HCT116 (cell line): ENCODE measurements around the gene CHST3. TPM values are rescaled to one million over a fixed set of nuclear protein-coding genes. Genes with fewer than 3 reads are reported as not detected.

ENCODE experiments used
- ATAC-seq: fragments of 200-7000 bp; cut with Tn5 transposase; 2 replicates; pipeline ENCODE4 v1.9.1; 2020; ENCODE audit warnings: mild to moderate bottlenecking, moderate library complexity
- BruUV-seq: library from RNA; stranded (reverse); fragments of 400-500 nt; replicated peaks from 2 replicates; lab custom pipeline; 2021; lab: Mats Ljungman, UMichigan
- CTCF ChIA-PET: fragments of 300-600 bp; sonication (Branson Sonifier 250); formaldehyde crosslinking; loops from one replicate; lab custom pipeline; 2021; ENCODE audit warnings: antibody characterized with exemption; lab: Charles Lee
- POLR2A ChIA-PET: fragments of 300-600, 350-600 bp; sonication (Branson Sonifier 250); formaldehyde crosslinking; loops from one replicate; lab custom pipeline; 2021; ENCODE audit warnings: antibody characterized with exemption; lab: Charles Lee
- RAD21 ChIA-PET, 2 experiments: fragments of 300-600 bp; sonication (Branson Sonifier 250); formaldehyde crosslinking; loops; one replicate each; lab custom pipeline; 2023; ENCODE audit warnings: low total read pairs in 2 of 2; ENCODE audit not compliant: uncharacterized antibody in 2 of 2, unreplicated experiment in 2 of 2, low non-redundant PET in 1 of 2; lab: Charles Lee
- DNase-seq: peaks from one replicate; pipeline ENCODE4 v3.0.0-alpha.2; 2010; ENCODE audit warnings: low read depth, low spot score
- H2AFZ ChIP-seq: fragments of 200-600 bp; shearing (Covaris generic), sonication (generic); 2 replicates; pipeline ENCODE4 v1.6.1; 2017; ENCODE audit warnings: low read depth, mixed run types, mixed read lengths, antibody characterized with exemption, low read length; ENCODE audit not compliant: poor library complexity, severe bottlenecking
- H3K27ac ChIP-seq: 2 replicates; pipeline ENCODE4 v1.5.1; 2012; ENCODE audit warnings: low read depth, low read length
- H3K27me3 ChIP-seq: fragments of 200-600 bp; sonication (generic); 2 replicates; pipeline ENCODE4 v1.6.1; 2016; ENCODE audit warnings: mixed run types, low read length, mixed read lengths; ENCODE audit not compliant: insufficient read depth
- H3K36me3 ChIP-seq, 2 experiments: fragments of 200-500 bp in 1 of 2; fragments of 200-600 bp in 1 of 2; sonication (Bioruptor generic) in 1 of 2; sonication (generic) in 1 of 2; 2 replicates each; pipeline versions ENCODE4 v1.5.1 to v1.6.1; 2014 to 2016; ENCODE audit warnings: low read length in 2 of 2, inconsistent platforms in 1 of 2, mixed read lengths in 1 of 2, mixed run types in 1 of 2; ENCODE audit not compliant: insufficient read depth in 2 of 2, control insufficient read depth in 1 of 2
- H3K4me1 ChIP-seq, 2 experiments: fragments of 200-600 bp in 1 of 2; sonication (generic) in 1 of 2; 2 replicates each; pipeline versions ENCODE4 v1.5.1 to v1.6.1; 2012 to 2017; ENCODE audit warnings: low read length in 2 of 2, inconsistent platforms in 1 of 2, mild to moderate bottlenecking in 1 of 2, mixed read lengths in 1 of 2, mixed run types in 1 of 2, moderate library complexity in 1 of 2; ENCODE audit not compliant: insufficient read depth in 2 of 2, control insufficient read depth in 1 of 2
- H3K4me2 ChIP-seq: fragments of 200-600 bp; sonication (generic); 2 replicates; pipeline ENCODE4 v1.6.1; 2017; ENCODE audit warnings: mixed run types, low read length, mixed read lengths
- H3K4me3 ChIP-seq, 2 experiments: fragments of 200-600 bp in 1 of 2; sonication (generic) in 1 of 2; replicated peaks in 1 of 2; 2 replicates each; pipeline ENCODE4 v1.5.1; 2011 to 2016; ENCODE audit warnings: low read length in 2 of 2, control low read depth in 1 of 2, low read depth in 1 of 2, mild to moderate bottlenecking in 1 of 2, mixed read lengths in 1 of 2, mixed run types in 1 of 2
- H3K79me2 ChIP-seq: fragments of 200-600 bp; sonication (generic); 2 replicates; pipeline ENCODE4 v1.6.1; 2017; ENCODE audit warnings: mild to moderate bottlenecking, mixed run types, low read length, moderate library complexity, mixed read lengths; ENCODE audit not compliant: insufficient read depth
- H3K9ac ChIP-seq: fragments of 200-600 bp; sonication (generic); 2 replicates; pipeline ENCODE4 v1.6.1; 2016; ENCODE audit warnings: low read length, mixed read lengths
- H3K9me2 ChIP-seq: fragments of 200-600 bp; sonication (generic), shearing (Covaris generic); 2 replicates; pipeline ENCODE4 v1.6.1; 2017; ENCODE audit warnings: mixed run types, mild to moderate bottlenecking, moderate library complexity; ENCODE audit not compliant: insufficient read depth
- H3K9me3 ChIP-seq, 2 experiments: fragments of 200-500 bp in 1 of 2; fragments of 200-600 bp in 1 of 2; sonication (Bioruptor generic) in 1 of 2; sonication (generic) in 1 of 2; 2 replicates each; pipeline ENCODE4 v1.6.1; 2014 to 2017; ENCODE audit warnings: low read length in 2 of 2, mixed read lengths in 2 of 2, inconsistent platforms in 1 of 2, low read depth in 1 of 2, mild to moderate bottlenecking in 1 of 2, mixed run types in 1 of 2, moderate library complexity in 1 of 2; ENCODE audit not compliant: control insufficient read depth in 1 of 2, insufficient read depth in 1 of 2
- H4K20me1 ChIP-seq: fragments of 200-600 bp; sonication (generic), shearing (Covaris generic); 2 replicates; pipeline ENCODE4 v1.6.1; 2017; ENCODE audit warnings: mixed run types, mild to moderate bottlenecking, moderate library complexity; ENCODE audit not compliant: insufficient read depth
- CEBPB ChIP-seq: IDR thresholded peaks from 2 replicates; pipeline ENCODE4 v1.6.1; 2012; ENCODE audit warnings: low read depth
- CTCF ChIP-seq, 3 experiments: fragments of 200-600 bp in 1 of 3; sonication (generic) in 1 of 3; IDR thresholded peaks in 2 of 3; conservative IDR thresholded peaks in 1 of 3; 2 replicates each; pipeline ENCODE4 v1.5.1; 2012 to 2017; ENCODE audit warnings: low read depth in 2 of 3, low read length in 2 of 3, antibody characterized with exemption in 1 of 3, borderline replicate concordance in 1 of 3, control low read depth in 1 of 3, mild to moderate bottlenecking in 1 of 3, mixed read lengths in 1 of 3, mixed run types in 1 of 3, moderate library complexity in 1 of 3; ENCODE audit not compliant: insufficient read depth in 1 of 3
- EGR1 ChIP-seq: IDR thresholded peaks from 2 replicates; pipeline ENCODE4 v1.6.1; 2012; ENCODE audit warnings: low read depth
- EZH2phosphoT487 ChIP-seq: fragments of 200-600 bp; IDR thresholded peaks from 2 replicates; pipeline ENCODE4 v1.6.1; 2018; ENCODE audit warnings: antibody characterized with exemption, borderline replicate concordance
- POLR2A ChIP-seq: IDR thresholded peaks from 2 replicates; pipeline ENCODE4 v1.7.0; 2011; ENCODE audit warnings: borderline replicate concordance; ENCODE audit not compliant: insufficient read depth, insufficient read length; ENCODE audit errors: extremely low read depth
- POLR2AphosphoS5 ChIP-seq: IDR thresholded peaks from 2 replicates; pipeline ENCODE4 v1.6.1; 2011; ENCODE audit warnings: mild to moderate bottlenecking, low read depth, low read length, moderate library complexity
- SIN3A ChIP-seq: IDR thresholded peaks from 2 replicates; pipeline ENCODE4 v1.6.1; 2012; ENCODE audit warnings: low read depth
- TCF7L2 ChIP-seq: IDR thresholded peaks from 2 replicates; pipeline ENCODE4 v1.7.0; 2011; ENCODE audit warnings: borderline replicate concordance, inconsistent platforms; ENCODE audit not compliant: insufficient read depth, insufficient read length; ENCODE audit errors: extremely low read depth
- ZBTB33 ChIP-seq: IDR thresholded peaks from 2 replicates; pipeline ENCODE4 v1.6.1; 2011; ENCODE audit warnings: mild to moderate bottlenecking, low read length, moderate library complexity; ENCODE audit not compliant: insufficient replicate concordance; ENCODE audit errors: extremely low read depth
- intact Hi-C: fragments of 100-400 bp; cut with micrococcal nuclease; formaldehyde crosslinking; loops from 2 replicates; pipeline ENCODE4 v1.10.0; 2022
- total RNA-seq: library from RNA; stranded (reverse); gene quantifications from one replicate; pipeline ENCODE4 v1.2.1, GENCODE V29; 2021; ENCODE audit not compliant: unreplicated experiment
- TF ChIP-seq, protein P1 (sequence below): IDR thresholded peaks from 2 replicates; pipeline ENCODE4 v1.6.1; 2012

The CHST3 gene
- total RNA-seq, 1 experiment from 2014 or later, result 10.6 TPM

GRCh38 chr10:72012796-72013195 is 48.6 kb downstream of the CHST3 start:
- no peak overlapping the region for H3K4me3 ChIP-seq
- H3K9me2 ChIP-seq, result no peaks in the 10 kb centered on the region
- DNase-seq (no peak), ATAC-seq (no peak)
- H4K20me1 ChIP-seq, result no peaks in the 10 kb centered on the region
- H3K4me2 ChIP-seq, result no peak overlapping the region
- H3K9me3 ChIP-seq, result no peaks in the 10 kb centered on the region
- RAD21 ChIA-PET, result no interaction called here
- no peaks in the 10 kb centered on the region for H3K79me2 ChIP-seq
- TF ChIP-seq CTCF (IDR thresholded peaks at IDR 0.05 in 2 of 3, conservative IDR thresholded peaks at IDR 0.05 in 1 of 3; ENCODE audit: borderline replicate concordance in 1 of 3, insufficient read depth in 1 of 3, low read depth in 2 of 3, low read length in 2 of 3), result no peak
- TF ChIP-seq SIN3A, result no peak
- no peak for TF ChIP-seq CEBPB
- no peak for TF ChIP-seq POLR2AphosphoS5
- TF ChIP-seq, protein P1, sequence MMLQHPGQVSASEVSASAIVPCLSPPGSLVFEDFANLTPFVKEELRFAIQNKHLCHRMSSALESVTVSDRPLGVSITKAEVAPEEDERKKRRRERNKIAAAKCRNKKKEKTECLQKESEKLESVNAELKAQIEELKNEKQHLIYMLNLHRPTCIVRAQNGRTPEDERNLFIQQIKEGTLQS, result no peak
- TF ChIP-seq EGR1, result no peak
- TF ChIP-seq ZBTB33, result no peak
- TF ChIP-seq EZH2phosphoT487, result no peak
- no peak for TF ChIP-seq TCF7L2
- no peak for TF ChIP-seq POLR2A
- BruUV-seq, result no TSS peak
- H3K9ac ChIP-seq, result no peak overlapping the region
- H3K27me3 ChIP-seq, result no peaks in the 10 kb centered on the region
- CTCF ChIA-PET, result no interaction called here
- intact Hi-C loops, result no loop called here
- H3K4me1 ChIP-seq, result no peaks in the 10 kb centered on the region
- POLR2A ChIA-PET, result no interaction called here
- no peak overlapping the region for H2AFZ ChIP-seq
- H3K36me3 ChIP-seq, result peaks cover 2 to 7% of the 10 kb centered on the region in 2 experiments; a peak in 3 of 4 replicates
- H3K27ac ChIP-seq, result no peak overlapping the region
